ENCODE data around the gene MCTP2.
"Not testable (repeated sequence)": the region's sequence is repeated elsewhere in the genome, so short reads cannot be mapped to it uniquely, and the experiment has no call there.

Gene MCTP2

GRCh38 chr15:94235646-94236045 is 4.3 kb downstream of the MCTP2 start:
- H3K4me3 ChIP-seq (ENCODE audit: extremely low read depth, insufficient read depth, low read length, poor library complexity, severe bottlenecking): no peak overlapping the region
- no peaks in the 10 kb centered on the region for H3K4me1 ChIP-seq (ENCODE audit: control insufficient read depth, insufficient read depth, low read length, poor library complexity, severe bottlenecking)
- H3K36me3 ChIP-seq (ENCODE audit: control insufficient read depth, insufficient read depth, low read length): no peaks in the 10 kb centered on the region
- WGBS, 2 experiments (ENCODE audit: insufficient coverage in 2 of 2): 93 to 94% methylated on average over 3 to 5 of the region's 6 CpGs
- no peak overlapping the region for H3K27ac ChIP-seq (ENCODE audit: low read depth, low read length, severe bottlenecking)
- H3K9me3 ChIP-seq (ENCODE audit: control insufficient read depth, low read length): no peaks in the 10 kb centered on the region

DNA sequence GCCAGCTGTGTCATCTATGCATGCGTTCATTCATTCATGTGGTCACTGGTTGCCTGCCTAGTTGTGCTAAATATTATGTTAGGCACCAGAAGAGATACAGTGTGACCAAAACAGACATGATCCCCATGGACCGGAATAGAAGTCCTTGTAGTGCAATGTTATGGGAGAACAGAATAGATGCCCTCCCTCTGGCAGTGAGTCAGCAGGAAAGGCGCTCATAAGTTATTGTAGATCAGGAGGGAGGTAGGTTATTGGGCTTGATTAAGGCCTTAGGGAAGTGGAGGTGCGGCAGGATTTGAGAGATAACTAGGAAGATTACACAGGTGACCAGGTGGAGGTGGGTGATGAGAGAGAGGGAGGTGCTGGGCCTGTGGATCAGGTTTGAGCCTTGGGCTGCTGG is 5.2 kb downstream of the MCTP2 start:
- no peaks in the 10 kb centered on the region for H3K4me1 ChIP-seq (ENCODE audit: control insufficient read depth, insufficient read depth, low read length, poor library complexity, severe bottlenecking)
- H3K36me3 ChIP-seq (ENCODE audit: control insufficient read depth, insufficient read depth, low read length): no peaks in the 10 kb centered on the region
- 91% methylated on average over 2 to 4 of the region's 4 CpGs for WGBS, 2 experiments (ENCODE audit: insufficient coverage in 2 of 2)
- no peaks in the 10 kb centered on the region for H3K9me3 ChIP-seq (ENCODE audit: control insufficient read depth, low read length)
- H3K4me3 ChIP-seq (ENCODE audit: extremely low read depth, insufficient read depth, low read length, poor library complexity, severe bottlenecking): no peak overlapping the region
- no peak overlapping the region for H3K27ac ChIP-seq (ENCODE audit: low read depth, low read length, severe bottlenecking)

DNA sequence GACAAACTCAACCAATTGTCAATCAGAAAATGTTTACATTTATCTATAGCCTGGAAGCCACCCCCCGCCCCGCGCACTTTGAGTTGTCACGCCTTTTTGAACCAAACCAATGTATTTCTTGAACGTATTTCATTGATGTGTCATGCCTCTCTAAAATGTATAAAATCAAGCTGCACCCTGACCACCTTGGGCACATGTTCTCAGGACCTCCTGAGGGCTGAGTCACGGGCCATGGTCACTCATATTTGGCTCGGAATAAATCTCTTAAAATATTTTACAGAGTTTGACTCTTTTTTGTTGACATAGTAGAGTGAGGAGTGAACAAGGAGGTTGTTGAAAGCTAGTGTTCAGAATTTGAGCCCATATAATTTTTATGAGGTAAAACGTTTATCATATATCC is 6.5 kb downstream of the MCTP2 start:
- no peaks in the 10 kb centered on the region for H3K4me1 ChIP-seq (ENCODE audit: control insufficient read depth, insufficient read depth, low read length, poor library complexity, severe bottlenecking)
- no peaks in the 10 kb centered on the region for H3K36me3 ChIP-seq (ENCODE audit: control insufficient read depth, insufficient read depth, low read length)
- no peak overlapping the region for H3K27ac ChIP-seq (ENCODE audit: low read depth, low read length, severe bottlenecking)
- no peaks in the 10 kb centered on the region for H3K9me3 ChIP-seq (ENCODE audit: control insufficient read depth, low read length)
- 93 to 96% methylated on average over 2 to 4 of the region's 8 CpGs for WGBS, 2 experiments (ENCODE audit: insufficient coverage in 2 of 2)
- H3K4me3 ChIP-seq (ENCODE audit: extremely low read depth, insufficient read depth, low read length, poor library complexity, severe bottlenecking): no peak overlapping the region

DNA sequence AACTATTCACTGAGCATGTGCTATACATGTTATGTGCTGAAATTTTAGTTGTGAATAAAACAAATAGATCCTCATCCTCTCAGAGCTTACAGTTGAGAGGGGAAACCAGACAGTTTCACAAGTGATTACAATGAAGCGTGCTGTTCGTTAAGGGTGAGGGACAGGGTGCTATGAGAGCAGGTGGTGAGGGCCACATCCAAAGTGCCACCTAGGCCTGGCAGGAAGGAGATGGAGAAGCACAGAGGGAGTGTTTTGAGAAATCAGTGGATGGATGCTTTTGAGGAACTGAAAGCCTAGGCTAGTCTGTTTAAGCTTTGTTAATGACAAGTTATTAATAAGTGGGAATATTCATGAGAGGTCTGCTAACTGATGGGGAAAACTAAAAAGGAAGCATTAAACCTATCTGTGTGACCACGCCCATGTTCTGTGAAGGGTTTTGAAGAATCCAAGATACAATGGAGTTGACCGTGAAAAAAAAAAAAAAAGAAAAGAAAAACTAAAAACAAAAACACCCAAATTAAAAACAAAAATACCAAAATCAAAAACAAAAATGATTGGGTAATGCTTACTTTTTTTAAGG is 7.3 kb downstream of the MCTP2 start:
- no peaks in the 10 kb centered on the region for H3K9me3 ChIP-seq (ENCODE audit: control insufficient read depth, low read length)
- 45 to 47% methylated on average over 2 of the region's 4 CpGs for WGBS, 2 experiments (ENCODE audit: insufficient coverage in 2 of 2)

DNA sequence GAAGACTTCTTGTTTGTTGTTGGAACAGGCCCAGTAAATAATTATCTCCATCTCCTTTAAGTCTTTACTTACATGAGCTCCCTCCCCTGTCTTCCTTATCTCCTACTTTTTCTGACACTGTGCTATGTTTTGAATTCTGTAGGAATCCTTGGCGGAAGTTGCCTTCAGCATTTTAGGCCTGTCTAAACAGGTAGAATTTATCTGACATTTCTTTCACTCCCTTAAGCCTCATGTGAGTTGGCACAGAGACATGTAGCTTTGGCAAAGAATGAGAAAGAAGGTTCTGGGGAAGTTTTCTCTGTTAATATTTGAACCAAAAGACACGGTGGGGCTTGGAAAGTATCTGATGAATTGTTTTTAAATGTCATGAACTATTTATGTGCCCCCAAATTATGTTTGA is 8.1 kb downstream of the MCTP2 start:
- Histone ChIP-seq H3K4me1 (ENCODE audit: control insufficient read depth, insufficient read depth, low read length, poor library complexity, severe bottlenecking) (no peaks in the 10 kb centered on the region), H3K9me3 (ENCODE audit: control insufficient read depth, low read length) (no peaks in the 10 kb centered on the region), H3K36me3 (ENCODE audit: control insufficient read depth, insufficient read depth, low read length) (no peaks in the 10 kb centered on the region), H3K27ac (ENCODE audit: low read depth, low read length, severe bottlenecking) (peak overlapping the region; percentile 16), H3K4me3 (ENCODE audit: extremely low read depth, insufficient read depth, low read length, poor library complexity, severe bottlenecking) (no peak overlapping the region)
- 90% methylated on average over 1 of the region's 2 CpGs; no CpG with 5 or more reads in 1 of the 2 experiments for WGBS, 2 experiments (ENCODE audit: insufficient coverage in 2 of 2)

More for the DNA sequence above, 7.3 kb downstream of the MCTP2 start:
- Histone ChIP-seq H3K36me3 (ENCODE audit: control insufficient read depth, insufficient read depth, low read length) (no peaks in the 10 kb centered on the region), H3K4me3 (ENCODE audit: extremely low read depth, insufficient read depth, low read length, poor library complexity, severe bottlenecking) (no peak overlapping the region), H3K27ac (ENCODE audit: low read depth, low read length, severe bottlenecking) (no peak overlapping the region), H3K4me1 (ENCODE audit: control insufficient read depth, insufficient read depth, low read length, poor library complexity, severe bottlenecking) (no peaks in the 10 kb centered on the region)

DNA sequence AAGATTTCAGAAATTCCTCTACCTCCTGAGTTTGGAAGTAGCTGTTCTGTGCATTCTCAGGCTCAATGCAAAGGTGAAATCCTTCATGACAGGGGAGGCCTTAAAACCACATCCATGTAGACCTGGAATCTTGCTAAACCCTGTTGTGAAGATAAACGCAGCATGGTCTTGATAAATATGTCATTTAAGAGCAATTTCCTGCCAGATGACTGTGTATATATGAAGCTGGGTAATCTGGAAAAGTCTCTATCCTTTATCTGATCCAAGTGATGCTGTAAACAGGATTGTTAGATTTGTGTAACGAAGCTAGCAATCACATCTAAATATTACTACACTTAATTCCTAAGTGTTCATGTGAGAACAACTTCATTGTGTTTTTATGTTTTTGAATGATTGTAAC is 9.1 kb downstream of the MCTP2 start:
- WGBS, 2 experiments (ENCODE audit: insufficient coverage in 2 of 2): 100% methylated on average over 1 of the region's 2 CpGs; no CpG with 5 or more reads in 1 of the 2 experiments
- H3K4me3 ChIP-seq (ENCODE audit: extremely low read depth, insufficient read depth, low read length, poor library complexity, severe bottlenecking): no peak overlapping the region
- H3K9me3 ChIP-seq (ENCODE audit: control insufficient read depth, low read length): no peaks in the 10 kb centered on the region
- H3K27ac ChIP-seq (ENCODE audit: low read depth, low read length, severe bottlenecking): no peak overlapping the region
- H3K36me3 ChIP-seq (ENCODE audit: control insufficient read depth, insufficient read depth, low read length): no peaks in the 10 kb centered on the region
- no peaks in the 10 kb centered on the region for H3K4me1 ChIP-seq (ENCODE audit: control insufficient read depth, insufficient read depth, low read length, poor library complexity, severe bottlenecking)

- H3K4me1 ChIP-seq (ENCODE audit: control insufficient read depth, insufficient read depth, low read length, poor library complexity, severe bottlenecking): no peaks in the 10 kb centered on the region
- no peaks in the 10 kb centered on the region for H3K9me3 ChIP-seq (ENCODE audit: control insufficient read depth, low read length)
- H3K4me3 ChIP-seq (ENCODE audit: extremely low read depth, insufficient read depth, low read length, poor library complexity, severe bottlenecking): no peak overlapping the region
- H3K27ac ChIP-seq (ENCODE audit: low read depth, low read length, severe bottlenecking): no peak overlapping the region
- no peaks in the 10 kb centered on the region for H3K36me3 ChIP-seq (ENCODE audit: control insufficient read depth, insufficient read depth, low read length)
- WGBS, 2 experiments (ENCODE audit: insufficient coverage in 2 of 2): 100% methylated on average over 2 of the region's 2 CpGs
These were observed 10.9 kb downstream of the MCTP2 start for GRCh38 chr15:94242257-94242656.

GRCh38 chr15:94243003-94243402 is 11.6 kb downstream of the MCTP2 start:
- H3K9me3 ChIP-seq (ENCODE audit: control insufficient read depth, low read length); H3K4me3 ChIP-seq (ENCODE audit: extremely low read depth, insufficient read depth, low read length, poor library complexity, severe bottlenecking); H3K36me3 ChIP-seq (ENCODE audit: control insufficient read depth, insufficient read depth, low read length); H3K27ac ChIP-seq (ENCODE audit: low read depth, low read length, severe bottlenecking); H3K4me1 ChIP-seq (ENCODE audit: control insufficient read depth, insufficient read depth, low read length, poor library complexity, severe bottlenecking): not testable (repeated sequence)
- 93 to 96% methylated on average over 20 to 23 of the region's 33 CpGs for WGBS, 2 experiments (ENCODE audit: insufficient coverage in 2 of 2)

DNA sequence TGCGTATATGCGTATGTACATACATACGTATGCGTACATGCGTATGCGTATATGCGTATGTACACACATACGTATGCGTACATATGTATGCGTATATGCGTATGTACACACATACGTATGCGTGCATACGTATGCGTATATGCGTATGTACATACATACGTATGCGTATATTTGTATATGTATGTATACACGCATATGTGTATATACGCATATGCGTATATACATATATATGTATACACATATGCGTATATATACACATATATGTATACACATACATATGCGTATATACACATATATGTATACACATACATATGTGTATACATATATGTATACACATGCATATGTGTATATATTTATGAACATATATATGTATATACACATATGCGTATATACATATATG is 12.1 kb downstream of the MCTP2 start:
- WGBS, 2 experiments (ENCODE audit: insufficient coverage in 2 of 2): 99 to 100% methylated on average over 9 to 13 of the region's 24 CpGs
- Histone ChIP-seq H3K36me3 (ENCODE audit: control insufficient read depth, insufficient read depth, low read length) (no peaks in the 10 kb centered on the region), H3K4me3 (ENCODE audit: extremely low read depth, insufficient read depth, low read length, poor library complexity, severe bottlenecking) (no peak overlapping the region), H3K4me1 (ENCODE audit: control insufficient read depth, insufficient read depth, low read length, poor library complexity, severe bottlenecking) (no peaks in the 10 kb centered on the region), H3K9me3 (ENCODE audit: control insufficient read depth, low read length) (no peaks in the 10 kb centered on the region), H3K27ac (ENCODE audit: low read depth, low read length, severe bottlenecking) (no peak overlapping the region)

- Histone ChIP-seq H3K4me3 (ENCODE audit: extremely low read depth, insufficient read depth, low read length, poor library complexity, severe bottlenecking) (no peak overlapping the region), H3K4me1 (ENCODE audit: control insufficient read depth, insufficient read depth, low read length, poor library complexity, severe bottlenecking) (no peaks in the 10 kb centered on the region), H3K27ac (ENCODE audit: low read depth, low read length, severe bottlenecking) (no peak overlapping the region), H3K36me3 (ENCODE audit: control insufficient read depth, insufficient read depth, low read length) (no peaks in the 10 kb centered on the region), H3K9me3 (ENCODE audit: control insufficient read depth, low read length) (no peaks in the 10 kb centered on the region)
- WGBS, 2 experiments (ENCODE audit: insufficient coverage in 2 of 2): 74 to 82% methylated on average over 2 to 3 of the region's 4 CpGs
These were observed 14.7 kb downstream of the MCTP2 start for GRCh38 chr15:94246016-94246415.

- WGBS, 2 experiments (ENCODE audit: insufficient coverage in 2 of 2): 69 to 82% methylated on average over 4 to 6 of the region's 7 CpGs
- H3K4me3 ChIP-seq (ENCODE audit: extremely low read depth, insufficient read depth, low read length, poor library complexity, severe bottlenecking): no peak overlapping the region
- no peaks in the 10 kb centered on the region for H3K4me1 ChIP-seq (ENCODE audit: control insufficient read depth, insufficient read depth, low read length, poor library complexity, severe bottlenecking)
- no peaks in the 10 kb centered on the region for H3K9me3 ChIP-seq (ENCODE audit: control insufficient read depth, low read length)
- H3K27ac ChIP-seq (ENCODE audit: low read depth, low read length, severe bottlenecking): no peak overlapping the region
- H3K36me3 ChIP-seq (ENCODE audit: control insufficient read depth, insufficient read depth, low read length): no peaks in the 10 kb centered on the region
These were observed 16.7 kb downstream of the MCTP2 start for GRCh38 chr15:94247789-94248638.

Data from mesodermal cell (in vitro differentiated cells).